NCI-H526 treated with DMSO at 0.1 percent for 48 hours (cell line): ENCODE results near the gene PPL.

Experiments used
- DNase-seq: peaks from one replicate; lab custom pipeline; 2025; lab: John Stamatoyannopoulos, UW

The PPL gene

GRCh38 chr16:4884972-4885874 is 51.7 kb downstream of the PPL start:
- DNase-seq, result no peak

DNA sequence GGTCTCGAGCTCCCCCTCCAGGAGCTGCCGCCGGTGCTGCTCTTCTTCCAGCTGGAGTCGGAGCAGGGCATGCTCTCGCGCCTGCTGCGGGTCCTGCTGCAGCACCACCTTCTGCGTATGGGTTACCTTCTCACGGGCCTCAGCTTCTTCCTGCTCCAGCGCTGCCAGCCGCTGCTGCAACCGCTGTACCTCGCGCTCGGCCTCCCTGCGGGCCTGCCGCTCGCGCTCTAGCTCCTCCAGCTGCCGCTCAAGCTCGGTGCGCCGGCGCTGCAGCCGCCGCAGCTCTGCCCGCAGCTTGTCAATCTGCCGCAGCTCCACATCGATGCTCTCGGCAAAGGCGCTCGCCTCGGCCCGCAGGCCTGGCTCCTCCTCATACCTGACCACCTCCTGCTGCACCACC is 52.7 kb downstream of the PPL start:
- no peak for DNase-seq

- DNase-seq, result no peak
These were observed 53.4 kb downstream of the PPL start for GRCh38 chr16:4883501-4883900.

- no peak for DNase-seq
These were observed 54.2 kb downstream of the PPL start for GRCh38 chr16:4882633-4883285.

- DNase-seq, result no peak
These were observed 54.8 kb downstream of the PPL start for GRCh38 chr16:4882000-4882632.

DNA sequence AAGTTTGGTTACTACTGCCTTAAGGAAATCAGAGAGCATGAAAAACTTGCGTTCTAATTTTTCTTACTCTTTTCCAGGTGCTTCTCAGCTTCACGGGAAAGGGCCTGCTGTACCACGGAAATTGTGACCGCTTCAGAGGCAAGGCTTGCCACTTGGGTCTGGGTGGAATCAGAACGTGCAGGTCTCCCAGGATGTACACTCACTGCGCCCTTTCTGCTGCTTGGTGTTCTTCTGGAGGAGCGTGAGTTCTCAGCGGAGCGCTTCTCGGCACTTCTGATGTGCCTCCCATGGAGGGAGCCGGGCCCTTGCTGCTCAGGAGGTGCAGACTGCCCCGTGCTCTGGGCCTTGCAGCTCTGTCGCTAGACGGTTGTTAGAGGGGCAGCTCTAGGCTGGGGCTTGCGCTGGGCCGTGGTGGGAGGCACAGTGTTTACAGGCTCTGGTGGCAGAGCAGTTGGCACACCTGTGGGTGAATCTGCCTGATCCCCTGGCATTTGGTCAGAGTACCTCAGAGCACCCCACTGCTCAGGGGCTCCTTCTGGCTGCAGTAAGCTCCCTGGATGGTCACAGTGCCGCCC is 56.9 kb downstream of the PPL start:
- no peak for DNase-seq

DNA sequence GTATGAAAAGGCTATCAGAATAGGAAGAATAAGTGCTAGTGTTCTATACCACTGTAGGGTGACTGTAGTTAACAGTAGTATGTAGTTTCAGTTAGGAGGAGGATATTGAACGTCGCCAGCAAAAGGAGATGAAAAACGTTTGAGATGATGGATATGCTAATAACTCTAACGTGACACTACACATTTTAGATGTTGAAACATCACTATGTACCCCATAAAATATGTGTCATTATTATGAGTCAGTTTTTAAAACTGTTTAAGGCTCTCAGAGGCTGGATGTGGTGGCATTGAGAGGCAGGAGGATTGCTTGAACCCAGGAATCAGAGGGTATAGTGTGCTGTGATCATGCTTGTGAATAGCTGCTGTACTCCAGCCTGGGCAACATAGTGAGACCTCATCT is 57.9 kb downstream of the PPL start:
- no peak for DNase-seq

DNA sequence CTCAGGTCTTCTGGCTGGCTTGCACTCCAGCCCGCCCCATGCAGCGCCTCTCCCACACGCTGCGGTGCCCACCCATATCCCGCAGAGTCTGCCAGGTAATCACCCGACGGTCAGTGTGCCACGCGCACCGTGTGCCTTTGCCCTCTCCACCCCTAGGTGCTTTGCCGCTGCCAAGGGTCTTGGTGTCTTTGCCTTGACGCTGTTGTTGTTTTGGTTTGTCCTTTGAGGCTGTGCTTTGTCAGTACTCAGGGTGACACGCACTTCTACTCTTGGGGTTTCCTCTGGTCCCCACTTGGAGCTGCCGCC is 59.6 kb downstream of the PPL start:
- no peak for DNase-seq

DNA sequence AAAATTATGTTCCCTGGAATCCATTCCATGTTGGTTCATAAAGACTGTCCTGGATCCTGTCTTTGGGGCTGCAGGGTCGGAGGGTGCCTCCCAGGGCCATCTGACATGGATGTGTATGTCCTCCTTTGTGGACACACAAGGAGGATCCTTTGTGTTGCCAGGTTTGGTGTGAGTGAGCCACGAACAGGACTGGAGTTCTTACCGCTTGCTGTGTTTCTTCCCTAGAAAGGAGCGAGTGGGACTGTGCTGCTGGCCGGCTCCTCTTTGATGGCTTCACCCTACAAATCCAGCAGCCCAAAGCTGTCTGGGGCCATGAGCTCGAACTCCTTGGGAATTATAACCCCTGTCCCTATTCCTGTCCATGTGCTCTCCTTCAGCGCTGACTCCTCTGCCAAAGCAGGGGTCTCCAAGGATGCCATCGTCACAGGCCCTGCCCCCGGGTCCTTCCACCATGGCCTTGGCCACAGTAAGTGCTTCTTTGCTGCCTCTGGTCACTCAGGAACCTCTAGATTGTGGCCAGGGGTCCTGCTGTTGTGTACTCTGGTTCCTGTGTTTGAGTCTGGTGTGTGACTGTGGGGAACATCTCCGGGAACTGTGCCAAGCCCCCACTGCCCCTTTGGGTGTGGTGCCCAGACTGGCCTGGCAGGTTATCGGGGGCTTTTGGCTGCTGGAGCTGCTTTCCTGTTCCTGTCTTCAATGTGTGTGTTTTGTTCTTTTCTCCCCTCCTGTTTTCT is 60.1 kb downstream of the PPL start:
- no peak for DNase-seq

DNA sequence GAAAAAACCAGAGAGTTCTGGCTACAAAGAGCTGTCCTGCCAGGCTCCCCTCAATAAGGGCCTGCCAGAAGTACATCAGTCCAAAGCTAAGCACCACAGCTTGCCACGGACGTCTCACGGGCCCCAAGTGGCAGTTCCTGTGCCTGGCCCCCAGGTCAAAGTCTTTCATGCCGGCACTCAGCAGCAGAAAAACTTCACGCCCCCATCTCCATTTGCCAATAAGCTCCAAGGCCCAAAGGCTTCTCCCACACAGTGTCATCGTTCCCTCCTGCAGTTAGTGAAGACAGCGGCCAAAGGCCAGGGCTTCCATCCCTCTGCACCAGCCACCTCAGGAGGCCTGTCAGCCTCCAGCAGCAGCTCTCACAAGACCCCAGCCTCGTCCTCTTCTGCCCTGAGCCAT is 62.3 kb downstream of the PPL start:
- no peak for DNase-seq

DNA sequence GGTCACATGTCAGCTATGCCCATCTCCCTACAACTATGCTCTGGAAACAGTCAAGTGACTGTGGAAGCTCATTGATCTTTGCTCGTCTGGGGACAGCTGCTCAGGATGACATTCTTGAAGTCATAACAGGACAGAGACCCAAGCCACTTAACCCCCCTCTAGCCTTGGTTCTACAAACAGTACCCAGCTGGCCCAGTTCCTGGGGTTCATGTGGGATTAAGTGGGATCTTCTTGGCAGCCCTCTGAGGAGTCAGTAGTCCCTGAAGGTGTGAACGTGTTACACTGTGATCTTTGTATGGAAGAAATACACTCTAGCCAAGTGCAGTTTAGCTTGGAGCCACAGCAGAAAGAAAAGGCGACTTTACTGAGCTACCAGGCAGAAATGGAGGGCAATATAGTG is 63.9 kb downstream of the PPL start:
- DNase-seq, result no peak

- DNase-seq, result no peak
These were observed 65.9 kb downstream of the PPL start for GRCh38 chr16:4871071-4871470.

GRCh38 chr16:4870138-4870671 is 66.7 kb downstream of the PPL start:
- no peak for DNase-seq

- DNase-seq, result no peak
These were observed 67.7 kb downstream of the PPL start for GRCh38 chr16:4869147-4869805.

GRCh38 chr16:4868535-4868934 is 68.4 kb downstream of the PPL start:
- no peak for DNase-seq

- no peak for DNase-seq
These were observed 68.9 kb downstream of the PPL start for GRCh38 chr16:4868026-4868425.

- DNase-seq, result no peak
These were observed 70.4 kb downstream of the PPL start for GRCh38 chr16:4866586-4866985.

DNA sequence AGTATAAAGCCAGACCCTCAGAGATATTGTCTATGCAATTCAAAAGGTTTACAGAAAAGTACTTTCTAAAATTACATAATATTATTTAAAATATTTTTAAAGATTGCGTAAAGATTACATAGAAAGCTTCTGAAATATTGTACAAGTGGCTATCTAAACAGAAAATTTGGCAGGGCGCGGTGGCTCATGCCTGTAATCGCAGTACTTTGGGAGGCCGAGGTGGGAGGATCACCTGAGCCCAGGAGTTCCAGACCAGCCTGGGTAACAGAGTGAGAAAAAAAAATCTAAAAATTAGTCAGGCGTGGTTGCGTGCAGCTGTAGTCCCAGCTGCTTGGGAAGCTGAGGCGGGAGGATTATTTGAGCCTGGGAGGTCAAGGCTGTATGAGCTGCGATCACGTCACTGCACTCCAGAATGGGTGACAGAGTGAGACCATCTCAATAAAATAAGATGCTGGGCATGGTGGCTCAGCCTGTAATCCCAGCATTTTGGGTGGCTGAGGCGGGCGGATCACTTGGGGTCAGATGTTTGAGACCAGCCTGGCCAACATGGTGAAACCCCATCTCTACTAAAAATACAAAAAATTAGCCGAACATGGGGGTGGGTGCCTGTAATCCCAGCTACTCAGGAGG is 71.6 kb downstream of the PPL start:
- no peak for DNase-seq

- DNase-seq, result no peak
These were observed 72.2 kb downstream of the PPL start for GRCh38 chr16:4864728-4865127.

- DNase-seq, result no peak
These were observed 74.3 kb downstream of the PPL start for GRCh38 chr16:4862639-4863038.
